HG03432 (cell line): ENCODE measurements around the gene GPX6.
A peak's percentile ranks its signal among the peaks of the same experiment; 100 is the strongest.
"Not testable (repeated sequence)": the region's sequence is repeated elsewhere in the genome, so short reads cannot be mapped to it uniquely, and the experiment has no call there.

ENCODE experiments used
- ATAC-seq: cut with Tn5 transposase; IDR thresholded peaks from one replicate; pipeline ENCODE4 v1.9.1; 2021; ENCODE audit warnings: mild to moderate bottlenecking, moderate library complexity; ENCODE audit not compliant: unreplicated experiment

The GPX6 gene

GRCh38 chr6:28515676-28516075 is at the start of gene GPX6:
GPX6 (minus strand) TSS chr6:28515793; CDS start chr6:28515743, 50 bp downstream.
- ATAC-seq: no peak

DNA sequence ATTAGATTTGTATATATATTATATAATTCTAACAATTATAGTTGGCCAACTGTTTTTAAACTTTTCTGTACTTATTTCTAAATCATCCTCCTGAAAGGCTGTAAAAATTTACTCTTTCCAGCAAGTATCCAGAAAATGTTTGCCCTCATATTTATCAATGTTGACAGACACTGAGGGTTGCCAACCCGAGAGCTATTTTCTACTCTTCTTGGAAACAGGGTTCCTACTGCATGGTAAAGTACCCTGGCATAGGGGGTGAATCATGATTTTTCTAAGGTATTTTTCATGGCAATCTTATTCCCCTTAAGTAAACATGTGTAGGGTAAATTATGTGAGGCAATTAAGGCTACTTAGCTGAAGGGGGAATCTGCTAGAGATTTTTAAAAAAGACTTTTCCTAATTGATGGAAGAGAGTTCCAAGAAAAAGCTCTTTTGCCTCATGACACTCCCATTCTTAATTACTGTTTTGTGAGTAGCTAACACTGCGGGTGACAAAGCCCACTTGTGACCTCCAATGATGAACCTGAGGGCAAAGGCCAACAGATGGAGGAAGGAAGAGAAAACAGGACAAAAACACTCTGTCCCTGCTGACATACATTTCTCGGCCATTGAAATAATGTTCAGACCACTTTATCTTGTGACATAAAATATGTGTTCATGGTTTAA is 48.0 kb upstream of the GPX6 start:
- ATAC-seq: no peak

- no peak for ATAC-seq
Observed at GRCh38 chr6:28558629-28559028, 43.0 kb upstream of the GPX6 start.

DNA sequence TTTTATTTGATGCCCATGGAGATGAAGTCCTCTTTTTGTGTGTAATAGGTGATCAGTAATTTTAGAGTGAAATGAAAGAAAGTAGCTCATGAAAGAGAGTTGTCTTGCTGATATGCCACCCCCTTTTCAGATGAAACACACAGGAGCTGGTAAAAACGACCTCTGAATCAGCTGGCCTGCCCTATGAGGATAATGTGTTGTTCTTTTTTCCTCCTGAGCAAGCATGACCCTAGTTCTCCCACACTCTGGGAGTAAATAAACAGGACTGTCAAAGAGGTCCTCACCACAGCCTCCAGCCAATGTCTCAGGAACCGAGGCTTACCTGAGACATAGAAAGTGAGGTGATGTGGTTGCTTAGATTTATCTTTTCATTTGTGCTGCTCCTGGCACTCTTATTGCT is 39.5 kb upstream of the GPX6 start:
- no peak for ATAC-seq

DNA sequence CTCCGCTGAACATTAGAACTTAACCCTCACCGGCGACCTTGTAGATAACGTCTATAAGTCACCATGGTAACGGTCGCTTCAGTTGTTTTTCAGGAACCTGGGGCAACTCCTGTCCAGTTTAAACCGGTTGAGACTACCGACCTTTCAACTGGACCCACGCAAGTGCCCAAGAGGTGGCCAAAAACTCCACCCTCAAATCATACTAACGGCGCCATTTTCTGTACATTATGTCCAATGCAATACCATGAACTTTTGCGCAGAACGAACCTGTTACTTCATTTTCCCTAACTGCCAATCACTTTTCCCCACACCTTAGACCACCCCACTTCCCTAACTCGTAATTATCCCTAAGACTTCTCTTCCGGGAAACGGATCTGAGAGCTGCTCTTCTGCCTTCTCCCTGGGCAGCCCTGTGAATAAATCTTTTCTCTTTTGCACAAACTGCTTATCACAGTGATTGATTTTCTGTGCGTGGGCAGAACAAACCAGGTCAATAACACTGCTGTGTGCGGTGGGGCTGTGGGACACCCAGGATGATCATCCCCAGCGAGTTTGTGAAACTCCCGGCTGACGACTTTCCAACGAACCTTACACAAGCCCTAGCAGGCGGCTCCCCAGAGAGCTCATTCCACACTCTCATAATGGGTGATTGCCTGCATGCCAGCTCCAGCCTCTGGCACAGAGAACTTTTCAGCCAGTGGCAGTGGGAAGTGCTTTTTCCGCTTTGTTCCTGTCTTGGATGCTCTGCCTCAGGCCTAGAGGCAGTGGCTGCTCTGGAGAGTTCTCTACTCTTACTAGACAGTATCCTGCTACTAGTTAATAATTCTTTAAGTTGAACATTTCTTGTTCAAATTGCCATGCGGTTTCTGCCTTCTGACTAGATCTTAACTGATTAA is 38.6 kb upstream of the GPX6 start:
- no peak for ATAC-seq

DNA sequence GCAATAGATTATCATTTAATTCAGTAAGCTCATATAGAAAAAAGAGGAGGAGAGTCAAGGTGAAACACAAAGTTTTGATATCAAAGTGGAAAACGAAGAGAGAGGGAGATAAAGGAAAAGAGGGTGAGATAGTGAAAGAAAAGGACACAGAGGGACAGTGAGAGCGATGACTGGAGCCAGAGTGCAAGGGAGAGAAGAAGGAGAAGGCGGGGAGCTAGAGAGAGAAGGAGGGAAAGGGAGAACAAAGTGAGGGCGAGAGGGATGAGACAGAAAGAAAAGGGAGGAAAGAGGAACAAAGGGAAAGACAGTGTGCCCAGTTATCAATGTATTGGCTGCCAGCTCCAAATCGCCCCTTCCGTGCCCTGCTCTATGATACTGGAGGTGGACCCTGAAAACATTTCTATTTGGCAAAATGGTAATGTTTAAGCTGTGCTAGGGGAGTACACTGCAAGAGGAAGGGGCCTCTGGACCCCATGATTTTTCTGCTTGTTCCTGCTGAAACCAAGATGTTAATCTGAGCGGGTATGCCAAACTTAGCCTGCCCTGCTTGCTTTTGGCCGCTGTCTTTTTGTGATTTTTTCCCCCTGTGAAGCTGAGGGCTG is 37.9 kb upstream of the GPX6 start:
- ATAC-seq: no peak

- ATAC-seq: no peak
Observed at GRCh38 chr6:28551891-28552666, 36.5 kb upstream of the GPX6 start.

GRCh38 chr6:28547003-28547402 is 31.4 kb upstream of the GPX6 start:
- ATAC-seq: not testable (repeated sequence)

- ATAC-seq: no peak
Observed at GRCh38 chr6:28545955-28546354, 30.4 kb upstream of the GPX6 start.

GRCh38 chr6:28543651-28544610 is 28.3 kb upstream of the GPX6 start:
- ATAC-seq: peak; percentile 51

GRCh38 chr6:28542440-28543296 is 27.1 kb upstream of the GPX6 start:
- ATAC-seq: peak; percentile 68

- ATAC-seq: no peak
Observed at GRCh38 chr6:28541996-28542395, 26.4 kb upstream of the GPX6 start.

DNA sequence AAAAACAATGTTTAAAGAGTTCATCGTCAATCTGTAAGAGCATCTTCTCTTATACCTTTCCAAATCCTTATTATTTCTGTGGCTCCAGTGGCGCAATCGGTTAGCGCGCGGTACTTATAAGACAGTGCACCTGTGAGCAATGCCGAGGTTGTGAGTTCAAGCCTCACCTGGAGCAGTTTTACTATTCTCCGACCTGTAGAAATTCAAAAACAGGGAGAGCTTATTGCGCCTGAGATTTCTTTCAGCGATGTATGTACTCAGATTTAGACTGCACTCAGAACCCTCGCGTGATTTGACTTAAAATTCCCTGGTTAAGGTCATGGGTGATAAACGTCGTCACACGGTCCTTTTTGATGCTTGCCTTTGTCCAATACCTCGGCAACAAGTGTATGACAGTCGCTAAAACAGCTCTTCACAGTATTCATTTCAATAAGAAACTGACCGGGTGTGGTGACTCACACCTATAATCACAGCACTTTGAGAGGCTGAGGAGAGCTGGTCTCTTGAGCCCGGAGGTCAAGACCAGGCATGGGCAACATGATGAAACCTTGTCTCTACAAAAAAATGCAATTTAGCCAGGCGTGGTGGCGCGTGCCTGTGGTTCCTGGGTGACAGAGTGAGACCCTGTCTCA is 22.0 kb upstream of the GPX6 start:
- no peak for ATAC-seq

GRCh38 chr6:28537065-28537464 is 21.5 kb upstream of the GPX6 start:
- ATAC-seq: no peak

- ATAC-seq: no peak
Observed at GRCh38 chr6:28534875-28535274, 19.3 kb upstream of the GPX6 start.

- no peak for ATAC-seq
Observed at GRCh38 chr6:28534306-28534705, 18.7 kb upstream of the GPX6 start.

- ATAC-seq: no peak
Observed at GRCh38 chr6:28531479-28532128, 16.0 kb upstream of the GPX6 start.

- no peak for ATAC-seq
Observed at GRCh38 chr6:28530777-28531176, 15.2 kb upstream of the GPX6 start.
